IPS-20b (cell line): ENCODE measurements around the gene SPSB3.

Source experiments
- H3K27ac ChIP-seq: one replicate; pipeline ENCODE4 v1.5.1; 2013; ENCODE audit warnings: low read length
- H3K27me3 ChIP-seq: 2 replicates; pipeline ENCODE4 v1.6.1; 2013; ENCODE audit warnings: mild to moderate bottlenecking, low read length, inconsistent platforms; ENCODE audit not compliant: insufficient read depth
- H3K36me3 ChIP-seq: 2 replicates; pipeline ENCODE4 v1.6.1; 2013; ENCODE audit warnings: low read depth, mild to moderate bottlenecking, inconsistent platforms, low read length, moderate library complexity; ENCODE audit not compliant: insufficient read depth
- H3K4me1 ChIP-seq: 2 replicates; pipeline ENCODE4 v1.6.1; 2013; ENCODE audit warnings: mild to moderate bottlenecking, control low read depth, inconsistent platforms, low read length, moderate library complexity; ENCODE audit not compliant: insufficient read depth
- H3K4me3 ChIP-seq: 2 replicates; pipeline ENCODE4 v1.5.1; 2013; ENCODE audit warnings: mild to moderate bottlenecking, low read length, inconsistent platforms
- H3K9ac ChIP-seq: 2 replicates; pipeline ENCODE4 v1.6.1; 2013; ENCODE audit warnings: low read depth, mild to moderate bottlenecking, inconsistent platforms, low read length, moderate library complexity
- H3K9me3 ChIP-seq: 2 replicates; pipeline ENCODE4 v1.6.1; 2013; ENCODE audit warnings: mild to moderate bottlenecking, low read depth, low read length, inconsistent platforms; ENCODE audit not compliant: insufficient read depth

The SPSB3 gene

DNA sequence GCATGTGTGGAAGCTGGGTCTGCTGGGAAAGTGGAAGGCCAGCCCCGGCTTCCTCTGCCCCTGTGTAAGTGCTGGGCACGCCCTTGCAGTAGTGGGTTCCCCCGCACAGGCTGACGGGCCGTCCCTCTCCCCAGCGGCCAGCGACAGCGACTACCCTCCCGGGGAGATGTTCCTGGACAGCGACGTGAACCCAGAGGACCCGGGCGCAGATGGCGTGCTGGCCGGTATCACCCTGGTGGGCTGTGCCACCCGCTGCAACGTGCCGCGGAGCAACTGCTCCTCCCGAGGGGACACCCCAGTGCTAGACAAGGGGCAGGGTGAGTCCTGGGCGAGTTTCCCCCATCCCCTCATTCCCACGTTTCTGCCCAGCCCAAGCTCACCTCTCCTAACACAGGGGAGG lies 16.5 kb downstream of the SPSB3 start:
- peaks cover 17% of the 10 kb centered on the region; the same call in 1 of the 2 replicates for H3K36me3 ChIP-seq
- no peaks in the 10 kb centered on the region for H3K27me3 ChIP-seq
- no peak overlapping the region for H3K9ac ChIP-seq
- H3K9me3 ChIP-seq, result no peaks in the 10 kb centered on the region
- no peak overlapping the region for H3K4me3 ChIP-seq
- no peak overlapping the region for H3K27ac ChIP-seq
- peaks cover 4% of the 10 kb centered on the region; the same call in 1 of the 2 replicates for H3K4me1 ChIP-seq

GRCh38 chr16:1764971-1765370 lies 17.4 kb downstream of the SPSB3 start:
- peaks cover 4% of the 10 kb centered on the region; the same call in 1 of the 2 replicates for H3K4me1 ChIP-seq
- peaks cover 17% of the 10 kb centered on the region; the same call in 1 of the 2 replicates for H3K36me3 ChIP-seq
- H3K9ac ChIP-seq, result no peak overlapping the region
- H3K27me3 ChIP-seq, result no peaks in the 10 kb centered on the region
- H3K4me3 ChIP-seq, result no peak overlapping the region
- H3K9me3 ChIP-seq, result no peaks in the 10 kb centered on the region
- no peak overlapping the region for H3K27ac ChIP-seq

GRCh38 chr16:1763521-1764511 lies 18.6 kb downstream of the SPSB3 start:
- H3K4me3 ChIP-seq, result peak overlapping the region; percentile 54
- H3K27ac ChIP-seq, result no peak overlapping the region
- H3K9me3 ChIP-seq, result no peaks in the 10 kb centered on the region
- H3K36me3 ChIP-seq, result peaks cover 17% of the 10 kb centered on the region; the same call in 1 of the 2 replicates
- no peaks in the 10 kb centered on the region for H3K27me3 ChIP-seq
- peaks cover 4% of the 10 kb centered on the region; the same call in 1 of the 2 replicates for H3K4me1 ChIP-seq
- H3K9ac ChIP-seq, result no peak overlapping the region; the same call in 1 of the 2 replicates

DNA sequence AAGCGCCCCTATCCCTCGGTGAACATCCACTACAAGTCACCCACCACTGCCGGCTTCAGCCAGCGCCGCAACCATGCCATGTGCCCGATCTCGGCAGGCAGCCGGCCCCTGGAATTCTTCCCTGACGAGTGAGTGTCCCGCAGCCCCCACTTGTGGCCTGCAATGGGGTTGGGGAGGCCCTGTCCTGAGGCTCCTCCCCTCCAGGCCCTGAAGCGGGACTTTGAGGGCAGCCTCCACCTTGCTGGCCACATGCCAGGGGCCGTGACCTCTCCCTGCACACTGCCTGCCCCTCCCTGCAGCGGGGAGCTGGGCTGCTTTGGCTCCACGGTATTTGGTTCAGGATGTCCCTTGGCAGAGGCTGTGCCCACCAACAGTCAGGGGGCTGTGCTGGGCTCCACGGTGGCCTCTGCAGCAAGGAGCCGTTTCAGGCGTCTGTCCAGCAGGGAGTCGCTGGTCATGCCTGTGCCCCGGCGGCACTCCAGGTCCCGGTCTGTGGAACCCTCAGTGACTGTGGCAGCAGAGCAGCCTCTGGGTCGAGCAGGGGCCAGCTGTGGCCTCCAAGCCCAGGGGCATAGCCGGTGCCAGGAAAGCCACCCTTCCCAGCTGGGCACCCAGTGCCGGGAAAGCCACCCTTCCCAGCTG lies 19.4 kb downstream of the SPSB3 start:
- Histone ChIP-seq H3K4me3 (no peak overlapping the region), H3K9me3 (no peaks in the 10 kb centered on the region), H3K27me3 (no peaks in the 10 kb centered on the region), H3K4me1 (peaks cover 4% of the 10 kb centered on the region; the same call in 1 of the 2 replicates), H3K36me3 (peaks cover 17% of the 10 kb centered on the region; the same call in 1 of the 2 replicates), H3K9ac (no peak overlapping the region), H3K27ac (no peak overlapping the region)

- no peaks in the 10 kb centered on the region for H3K9me3 ChIP-seq
- 0 out of 2 replicates have a peak, but pooled peaks cover 11% of the 10 kb centered on the region for H3K36me3 ChIP-seq
- no peak overlapping the region for H3K9ac ChIP-seq
- H3K27me3 ChIP-seq, result no peaks in the 10 kb centered on the region
- no peak overlapping the region for H3K27ac ChIP-seq
- H3K4me3 ChIP-seq, result no peak overlapping the region
- H3K4me1 ChIP-seq, result peaks cover 4% of the 10 kb centered on the region; the same call in 1 of the 2 replicates
Observed at GRCh38 chr16:1762196-1762878, 20.0 kb downstream of the SPSB3 start.

DNA sequence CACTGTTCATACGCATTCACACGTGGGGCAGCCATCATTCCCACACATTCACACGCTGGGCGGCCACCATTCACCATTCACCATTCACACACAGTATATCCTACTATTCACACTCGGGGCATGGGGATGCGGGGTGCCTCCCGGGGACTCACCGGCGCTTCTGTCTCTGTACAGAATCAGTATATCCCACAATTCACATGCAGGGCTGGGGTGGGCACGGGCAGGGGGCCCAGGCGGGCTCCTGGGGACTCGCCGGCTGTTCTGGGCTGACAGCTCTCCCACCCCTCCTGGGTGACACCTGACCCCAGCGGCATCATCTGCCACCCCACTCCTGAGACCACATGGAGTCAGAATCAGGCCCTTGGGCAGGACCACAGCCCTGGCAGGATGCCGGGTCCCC lies 20.6 kb downstream of the SPSB3 start:
- Histone ChIP-seq H3K27ac (no peak overlapping the region), H3K4me1 (peaks cover 4% of the 10 kb centered on the region; the same call in 1 of the 2 replicates), H3K27me3 (no peaks in the 10 kb centered on the region), H3K9me3 (no peaks in the 10 kb centered on the region), H3K9ac (no peak overlapping the region), H3K4me3 (no peak overlapping the region), H3K36me3 (0 out of 2 replicates have a peak, but pooled peaks cover 6% of the 10 kb centered on the region)

DNA sequence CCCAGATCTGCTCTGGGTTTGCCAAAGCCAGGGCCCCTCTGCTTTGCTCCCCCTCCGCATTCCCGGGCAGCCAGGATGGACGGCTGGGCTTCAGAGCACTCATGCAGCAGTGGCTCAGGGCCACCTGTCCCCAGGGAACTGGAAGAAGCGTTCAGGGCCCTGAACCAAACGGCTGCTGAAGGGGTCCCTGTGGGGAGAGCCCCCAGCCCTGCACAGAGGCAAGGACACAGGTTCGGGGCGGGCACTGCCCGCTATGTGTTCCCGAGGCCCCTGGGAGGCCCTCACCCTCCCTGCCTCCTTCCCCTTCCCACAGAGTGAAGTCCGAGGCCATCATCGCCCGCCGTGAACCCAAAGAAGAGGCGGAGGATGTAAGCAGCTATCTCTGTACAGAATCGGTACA lies 21.5 kb downstream of the SPSB3 start:
- H3K9me3 ChIP-seq, result no peaks in the 10 kb centered on the region
- no peak overlapping the region for H3K9ac ChIP-seq
- H3K4me1 ChIP-seq, result peaks cover 4% of the 10 kb centered on the region; the same call in 1 of the 2 replicates
- no peak overlapping the region for H3K4me3 ChIP-seq
- H3K36me3 ChIP-seq, result 0 out of 2 replicates have a peak, but pooled peaks cover 6% of the 10 kb centered on the region
- H3K27me3 ChIP-seq, result no peaks in the 10 kb centered on the region
- H3K27ac ChIP-seq, result no peak overlapping the region

DNA sequence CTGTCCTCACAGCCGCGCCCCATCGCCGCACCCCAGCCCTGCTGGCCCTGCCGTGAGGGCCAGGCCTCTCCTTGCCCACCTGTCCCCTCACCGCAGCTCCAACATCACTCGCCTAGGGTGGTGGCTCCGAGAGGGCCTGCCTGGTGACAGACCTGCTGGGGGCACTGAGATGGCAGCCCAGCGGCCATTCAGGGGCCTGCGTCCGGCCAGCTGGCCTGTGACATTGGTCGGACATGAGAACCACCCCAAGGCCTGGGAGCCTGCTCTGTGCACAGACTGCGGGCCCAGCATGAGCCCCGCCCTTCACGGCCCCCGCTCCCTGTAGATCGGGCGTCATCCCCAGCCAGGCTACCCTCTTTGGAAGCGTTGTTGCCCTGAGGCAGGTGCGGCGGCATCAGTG lies 22.9 kb downstream of the SPSB3 start:
- Histone ChIP-seq H3K27me3 (no peaks in the 10 kb centered on the region), H3K36me3 (no peaks in the 10 kb centered on the region), H3K4me1 (peaks cover 4% of the 10 kb centered on the region; the same call in 1 of the 2 replicates), H3K4me3 (no peak overlapping the region), H3K27ac (no peak overlapping the region), H3K9ac (no peak overlapping the region), H3K9me3 (no peaks in the 10 kb centered on the region)

DNA sequence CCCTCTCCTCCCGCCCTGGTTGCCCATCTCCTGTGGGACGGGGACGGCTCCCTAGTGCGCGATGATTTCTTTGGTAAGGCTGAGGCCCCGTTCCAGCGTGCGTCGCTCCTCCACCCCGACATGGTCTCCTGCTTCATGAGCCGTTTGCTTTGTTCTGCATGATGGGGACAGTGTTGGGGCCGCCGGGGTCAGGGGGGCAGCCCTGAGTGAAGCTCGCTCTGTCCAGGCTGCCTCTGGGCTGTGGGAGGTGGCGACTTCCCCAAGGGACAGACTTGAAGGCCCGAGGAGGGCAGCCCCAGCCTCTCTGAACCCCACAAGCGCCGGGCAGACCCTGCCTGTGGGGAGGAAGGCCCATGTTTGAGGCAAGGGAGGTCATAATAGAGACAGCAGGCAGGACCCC lies 23.4 kb downstream of the SPSB3 start:
- no peak overlapping the region for H3K9ac ChIP-seq
- no peaks in the 10 kb centered on the region for H3K36me3 ChIP-seq

GRCh38 chr16:1757714-1758461 lies 24.5 kb downstream of the SPSB3 start:
- Histone ChIP-seq H3K9ac (no peak overlapping the region), H3K36me3 (no peaks in the 10 kb centered on the region), H3K27me3 (no peaks in the 10 kb centered on the region), H3K4me1 (no peaks in the 10 kb centered on the region), H3K4me3 (no peak overlapping the region), H3K9me3 (no peaks in the 10 kb centered on the region), H3K27ac (no peak overlapping the region)

More for the DNA sequence above, 23.4 kb downstream of the SPSB3 start:
- Histone ChIP-seq H3K9me3 (no peaks in the 10 kb centered on the region), H3K27me3 (no peaks in the 10 kb centered on the region), H3K4me1 (no peaks in the 10 kb centered on the region), H3K27ac (no peak overlapping the region), H3K4me3 (no peak overlapping the region)

DNA sequence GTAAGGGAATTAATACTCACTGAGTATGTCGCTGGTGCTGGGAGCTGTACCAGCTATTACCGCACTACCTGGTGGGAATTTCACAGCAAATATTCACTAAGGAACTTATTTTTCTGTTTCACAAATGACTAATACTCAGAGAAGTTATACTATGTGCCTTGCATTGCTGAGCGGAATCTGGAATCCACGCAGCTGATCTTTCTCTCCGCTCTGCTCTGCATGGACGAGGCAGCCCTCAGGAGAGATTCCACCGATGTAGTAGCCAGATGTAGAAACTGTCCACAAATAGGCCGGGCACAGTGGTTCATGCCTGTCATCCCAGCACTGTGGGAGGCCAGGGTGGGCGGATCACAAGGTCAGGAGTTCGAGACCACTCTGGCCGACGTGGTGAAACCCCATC lies 28.2 kb downstream of the SPSB3 start:
- no peak overlapping the region for H3K27ac ChIP-seq
- H3K27me3 ChIP-seq, result no peaks in the 10 kb centered on the region
- H3K36me3 ChIP-seq, result peaks cover 13% of the 10 kb centered on the region; the same call in 1 of the 2 replicates
- no peaks in the 10 kb centered on the region for H3K9me3 ChIP-seq
- no peak overlapping the region for H3K4me3 ChIP-seq
- H3K4me1 ChIP-seq, result no peaks in the 10 kb centered on the region
- H3K9ac ChIP-seq, result no peak overlapping the region
